ENCODE data around the gene GZF1.

The GZF1 gene

GRCh38 chr20:23391707-23392310, 29.8 kb downstream of the GZF1 start:
- Histone ChIP-seq H3K79me2 (ENCODE audit: low read length) (no peaks in the 10 kb centered on the region), H4K20me1 (ENCODE audit: insufficient read depth, low read length) (no peaks in the 10 kb centered on the region), H3K9me3 (ENCODE audit: insufficient read depth, low read length) (no peaks in the 10 kb centered on the region), H3K27me3 (ENCODE audit: low read depth, low read length) (no peaks in the 10 kb centered on the region), H3K27ac (ENCODE audit: low read length) (no peak overlapping the region), H3K9ac (ENCODE audit: low read length) (no peak overlapping the region), H3K36me3 (replicated peaks; ENCODE audit: low read depth, low read length) (peaks cover 21% of the 10 kb centered on the region), H3K4me2 (ENCODE audit: low read length) (no peak overlapping the region), H3K4me1 (ENCODE audit: low read length) (no peaks in the 10 kb centered on the region), H2AFZ (ENCODE audit: low read depth, low read length) (no peak overlapping the region), H3K4me3 (ENCODE audit: low read length) (no peak overlapping the region)
- TF ChIP-seq CTCF (IDR thresholded peaks at IDR 0.05; ENCODE audit: low read depth, low read length) (no peak), EZH2phosphoT487 (IDR thresholded peaks at IDR 0.05; ENCODE audit: low read depth) (no peak)

DNA sequence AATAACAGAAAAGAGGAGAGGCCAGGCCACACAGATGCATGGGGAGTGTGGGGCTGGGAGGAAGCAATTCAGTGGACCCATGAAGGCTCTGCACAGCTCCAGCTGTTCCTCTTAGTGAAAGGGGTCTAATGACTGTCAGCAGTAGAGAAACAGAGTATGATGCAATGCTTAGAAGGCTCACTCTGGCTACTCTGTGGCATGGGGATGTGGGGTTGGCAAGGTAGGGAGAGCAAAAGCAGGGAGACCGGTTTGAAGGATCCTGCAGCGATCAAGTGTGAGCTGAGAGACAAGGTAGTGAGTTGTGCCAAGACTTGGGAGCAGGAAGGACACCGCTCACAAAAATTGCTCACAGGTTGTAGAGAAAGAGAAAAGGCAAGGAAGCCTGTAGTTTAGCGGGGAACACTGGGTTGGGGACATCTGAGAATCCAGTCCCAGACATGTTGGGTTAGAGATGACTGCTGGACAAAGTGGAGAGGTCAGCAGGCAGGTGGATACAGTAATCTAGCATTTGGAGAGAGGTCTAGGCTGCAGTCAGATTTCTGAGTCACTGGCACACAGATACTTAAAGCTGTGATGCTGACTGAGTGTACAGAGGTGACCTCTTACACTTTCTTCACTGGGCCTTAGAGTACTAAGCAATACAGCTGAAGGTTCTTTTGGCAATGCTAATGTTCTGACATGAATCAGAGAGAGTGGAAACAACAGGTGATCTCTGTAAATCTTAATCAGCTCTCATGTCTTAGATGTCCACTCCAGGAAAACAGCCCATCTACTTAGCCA, 32.2 kb downstream of the GZF1 start:
- H3K9ac ChIP-seq (ENCODE audit: low read length), result no peak overlapping the region
- H3K79me2 ChIP-seq (ENCODE audit: low read length), result no peaks in the 10 kb centered on the region
- H4K20me1 ChIP-seq (ENCODE audit: insufficient read depth, low read length), result no peaks in the 10 kb centered on the region
- H3K36me3 ChIP-seq (replicated peaks; ENCODE audit: low read depth, low read length), result peaks cover 9% of the 10 kb centered on the region
- H3K27me3 ChIP-seq (ENCODE audit: low read depth, low read length), result no peaks in the 10 kb centered on the region
- no peak overlapping the region for H3K4me2 ChIP-seq (ENCODE audit: low read length)
- H3K4me3 ChIP-seq (ENCODE audit: low read length), result no peak overlapping the region
- no peak overlapping the region for H2AFZ ChIP-seq (ENCODE audit: low read depth, low read length)
- H3K4me1 ChIP-seq (ENCODE audit: low read length), result no peaks in the 10 kb centered on the region
- no peaks in the 10 kb centered on the region for H3K9me3 ChIP-seq (ENCODE audit: insufficient read depth, low read length)
- H3K27ac ChIP-seq (ENCODE audit: low read length), result no peak overlapping the region
- TF ChIP-seq EZH2phosphoT487 (IDR thresholded peaks at IDR 0.05; ENCODE audit: low read depth) (no peak), CTCF (IDR thresholded peaks at IDR 0.05; ENCODE audit: low read depth, low read length) (no peak)

- no peak overlapping the region for H3K27ac ChIP-seq (ENCODE audit: low read length)
Observed at GRCh38 chr20:23396950-23397627, 35.1 kb downstream of the GZF1 start.

More at GRCh38 chr20:23396950-23397627, 35.1 kb downstream of the GZF1 start:
- Histone ChIP-seq H3K36me3 (replicated peaks; ENCODE audit: low read depth, low read length) (peaks cover 10% of the 10 kb centered on the region), H2AFZ (ENCODE audit: low read depth, low read length) (no peak overlapping the region), H3K4me2 (ENCODE audit: low read length) (no peak overlapping the region), H3K27me3 (ENCODE audit: low read depth, low read length) (no peaks in the 10 kb centered on the region), H3K4me3 (ENCODE audit: low read length) (no peak overlapping the region), H3K79me2 (ENCODE audit: low read length) (no peaks in the 10 kb centered on the region), H3K9ac (ENCODE audit: low read length) (no peak overlapping the region), H3K4me1 (ENCODE audit: low read length) (peaks cover 4% of the 10 kb centered on the region), H3K9me3 (ENCODE audit: insufficient read depth, low read length) (no peaks in the 10 kb centered on the region), H4K20me1 (ENCODE audit: insufficient read depth, low read length) (no peaks in the 10 kb centered on the region)
- TF ChIP-seq CTCF (IDR thresholded peaks at IDR 0.05; ENCODE audit: low read depth, low read length) (no peak), EZH2phosphoT487 (IDR thresholded peaks at IDR 0.05; ENCODE audit: low read depth) (no peak)
